Common myeloid progenitor, CD34-positive (primary cell): ENCODE results near the gene SPDYE6.

Experiments
- CTCF ChIA-PET: fragments of 350-600 bp; sonication (Branson Sonifier 250); formaldehyde crosslinking; loops from one replicate; lab custom pipeline; 2021; ENCODE audit warnings: antibody characterized with exemption; lab: Charles Lee
- POLR2A ChIA-PET: fragments of 350-600 bp; sonication (Branson Sonifier 250); formaldehyde crosslinking; loops from one replicate; lab custom pipeline; 2021; ENCODE audit warnings: antibody characterized with exemption; lab: Charles Lee
- DNase-seq, 3 donors: peaks; one replicate each; pipeline versions ENCODE4 v3.0.0 to v3.0.0-alpha.2; 2013
- H3K27ac ChIP-seq, 2 experiments: 1 replicate in 1 of 2; 2 replicates in 1 of 2; pipeline ENCODE4 v1.7.0; 2013; ENCODE audit warnings: inconsistent platforms in 2 of 2, low read length in 2 of 2, mild to moderate bottlenecking in 2 of 2, low read depth in 1 of 2, moderate library complexity in 1 of 2; ENCODE audit not compliant: severe bottlenecking in 2 of 2, insufficient read depth in 1 of 2, poor library complexity in 1 of 2
- H3K27me3 ChIP-seq, 5 experiments: replicated peaks in 2 of 5; 1 replicate in 3 of 5; 2 replicates in 2 of 5; pipeline versions ENCODE4 v1.6.1 to v1.7.0; 2013; ENCODE audit warnings: low read length in 4 of 5, mild to moderate bottlenecking in 2 of 5, moderate library complexity in 2 of 5, inconsistent platforms in 1 of 5; ENCODE audit not compliant: insufficient read depth in 5 of 5, control insufficient read depth in 4 of 5
- H3K36me3 ChIP-seq, 4 experiments: 1 replicate in 2 of 4; 2 replicates in 2 of 4; pipeline versions ENCODE4 v1.6.1 to v1.7.0; 2013; ENCODE audit warnings: low read length in 3 of 4, control low read depth in 1 of 4, mild to moderate bottlenecking in 1 of 4; ENCODE audit not compliant: control insufficient read depth in 4 of 4, insufficient read depth in 4 of 4
- H3K4me1 ChIP-seq, 4 experiments: 1 replicate in 3 of 4; 2 replicates in 1 of 4; pipeline versions ENCODE4 v1.6.1 to v1.7.1; 2013; ENCODE audit warnings: low read length in 3 of 4, mild to moderate bottlenecking in 3 of 4, control low read depth in 1 of 4, inconsistent platforms in 1 of 4, moderate library complexity in 1 of 4; ENCODE audit not compliant: control insufficient read depth in 4 of 4, insufficient read depth in 4 of 4; ENCODE audit errors: control extremely low read depth in 1 of 4
- H3K4me3 ChIP-seq, 7 experiments: 1 replicate in 4 of 7; 2 replicates in 3 of 7; pipeline versions ENCODE4 v1.5.1 to v1.7.0; 2013; ENCODE audit warnings: mild to moderate bottlenecking in 7 of 7, low read length in 6 of 7, moderate library complexity in 6 of 7, inconsistent platforms in 2 of 7, low read depth in 2 of 7, control low read depth in 1 of 7; ENCODE audit not compliant: insufficient read depth in 4 of 7, control insufficient read depth in 1 of 7; ENCODE audit errors: extremely low read depth in 1 of 7
- H3K9me3 ChIP-seq, 5 experiments: 1 replicate in 4 of 5; 2 replicates in 1 of 5; pipeline versions ENCODE4 v1.6.1 to v1.7.1; 2013; ENCODE audit warnings: low read length in 4 of 5, mild to moderate bottlenecking in 2 of 5, inconsistent platforms in 1 of 5, low read depth in 1 of 5, moderate library complexity in 1 of 5; ENCODE audit not compliant: control insufficient read depth in 4 of 5, insufficient read depth in 2 of 5; ENCODE audit errors: control extremely low read depth in 1 of 5
- WGBS: methylation state at CpG from one replicate; pipeline ENCODE4 v1.1.5; 2013; ENCODE audit not compliant: insufficient coverage; 5-methylcytosine and 5-hydroxymethylcytosine counted together

The SPDYE6 gene

GRCh38 chr7:102297487-102298218 is 58.6 kb downstream of the SPDYE6 start:
- CTCF ChIA-PET = interaction anchor here (1.0 to 1.2 kb wide), 2 partner anchors 13 to 26 kb away, joined by 3 read pairs; no protein-coding TSS in a partner anchor
- POLR2A ChIA-PET = no interaction called here
- no peak for DNase-seq
- no peaks in the 10 kb centered on the region for H3K9me3 ChIP-seq
- 95% methylated on average over 9 of the region's 10 CpGs for WGBS
- peaks cover 0 to 5% (median 0%) of the 10 kb centered on the region in 4 experiments for H3K4me1 ChIP-seq
- peaks cover 0 to 4% (median 0%) of the 10 kb centered on the region in 4 experiments for H3K36me3 ChIP-seq
- no peak overlapping the region for H3K4me3 ChIP-seq
- no peak overlapping the region for H3K27ac ChIP-seq
- H3K27me3 ChIP-seq = no peaks in the 10 kb centered on the region

GRCh38 chr7:102296514-102296913 is 59.7 kb downstream of the SPDYE6 start:
- Histone ChIP-seq H3K4me3 (no peak overlapping the region), H3K9me3 (no peaks in the 10 kb centered on the region), H3K4me1 (peaks cover 0 to 5% (median 0%) of the 10 kb centered on the region in 4 experiments), H3K27me3 (no peaks in the 10 kb centered on the region), H3K36me3 (no peaks in the 10 kb centered on the region), H3K27ac (no peak overlapping the region)
- 100% methylated on average over 6 of the region's 7 CpGs for WGBS
- DNase-seq = no peak
- ChIA-PET CTCF (interaction anchor here (0.5 to 1.2 kb wide), 2 partner anchors 9 to 356 kb away, joined by 3 to 4 read pairs; no protein-coding TSS in a partner anchor), POLR2A (no interaction called here)

GRCh38 chr7:102296179-102296438 is 60.1 kb downstream of the SPDYE6 start:
- Histone ChIP-seq H3K4me3 (no peak overlapping the region), H3K9me3 (no peaks in the 10 kb centered on the region), H3K36me3 (no peaks in the 10 kb centered on the region), H3K27ac (no peak overlapping the region), H3K4me1 (peaks cover 0 to 5% (median 0%) of the 10 kb centered on the region in 4 experiments), H3K27me3 (no peaks in the 10 kb centered on the region)
- CTCF ChIA-PET = interaction anchor here (1.2 kb wide), 1 partner anchor 8 kb away, joined by 4 read pairs; no protein-coding TSS in a partner anchor
- POLR2A ChIA-PET = no interaction called here
- 99% methylated on average over 6 of the region's 6 CpGs for WGBS
- DNase-seq = no peak
